Stimulated activated CD4-positive, alpha-beta T cell treated with anti-CD3 and anti-CD28 coated beads, Interleukin-12 subunit alpha, Interleukin-12 subunit beta, amount 100 ng/mL, for 24 hours (primary cell): ENCODE measurements around the gene GRAP.
"Not testable (repeated sequence)": the region's sequence is repeated elsewhere in the genome, so short reads cannot be mapped to it uniquely, and the experiment has no call there.

ENCODE experiments used
- DNase-seq, 2 experiments: peaks; one replicate each; pipeline ENCODE4 v3.0.0-alpha.2; 2020; ENCODE audit warnings: low read depth in 2 of 2

Gene GRAP

DNA sequence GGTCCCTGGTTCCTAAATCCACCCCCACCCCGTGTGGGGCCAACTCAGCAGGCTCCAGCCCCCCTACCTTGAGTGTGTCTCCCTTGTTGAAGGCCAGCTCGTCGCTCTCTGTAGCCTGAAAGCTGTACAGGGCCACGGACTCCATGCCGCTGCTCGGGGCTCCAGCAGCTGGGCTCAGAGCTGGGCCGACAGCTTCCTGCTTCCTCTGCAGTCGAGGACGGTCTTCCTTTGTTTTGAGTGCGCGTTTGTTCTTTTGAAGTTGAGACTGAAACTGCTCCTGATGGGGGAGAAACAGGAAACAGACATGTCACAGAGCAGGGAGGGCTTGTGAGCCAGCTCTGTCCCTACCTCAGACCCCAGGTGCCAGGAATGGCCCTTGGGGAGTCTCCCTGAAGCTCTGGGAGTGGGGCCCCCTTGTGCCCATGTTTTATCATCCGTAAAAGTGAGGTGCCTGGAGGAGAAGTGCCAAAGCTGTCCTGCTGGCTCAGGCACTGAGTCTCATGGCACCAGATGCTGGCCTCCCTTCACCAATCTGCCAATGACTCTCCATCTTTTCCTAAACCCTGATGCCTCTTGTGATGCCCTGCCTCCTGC lies at the start of gene GRAP:
TSS of gene GRAP (minus strand) at position 176 of the 594 bp plus-strand sequence. CDS start at position 145, 31 bp downstream.
- not testable (repeated sequence) for DNase-seq

DNA sequence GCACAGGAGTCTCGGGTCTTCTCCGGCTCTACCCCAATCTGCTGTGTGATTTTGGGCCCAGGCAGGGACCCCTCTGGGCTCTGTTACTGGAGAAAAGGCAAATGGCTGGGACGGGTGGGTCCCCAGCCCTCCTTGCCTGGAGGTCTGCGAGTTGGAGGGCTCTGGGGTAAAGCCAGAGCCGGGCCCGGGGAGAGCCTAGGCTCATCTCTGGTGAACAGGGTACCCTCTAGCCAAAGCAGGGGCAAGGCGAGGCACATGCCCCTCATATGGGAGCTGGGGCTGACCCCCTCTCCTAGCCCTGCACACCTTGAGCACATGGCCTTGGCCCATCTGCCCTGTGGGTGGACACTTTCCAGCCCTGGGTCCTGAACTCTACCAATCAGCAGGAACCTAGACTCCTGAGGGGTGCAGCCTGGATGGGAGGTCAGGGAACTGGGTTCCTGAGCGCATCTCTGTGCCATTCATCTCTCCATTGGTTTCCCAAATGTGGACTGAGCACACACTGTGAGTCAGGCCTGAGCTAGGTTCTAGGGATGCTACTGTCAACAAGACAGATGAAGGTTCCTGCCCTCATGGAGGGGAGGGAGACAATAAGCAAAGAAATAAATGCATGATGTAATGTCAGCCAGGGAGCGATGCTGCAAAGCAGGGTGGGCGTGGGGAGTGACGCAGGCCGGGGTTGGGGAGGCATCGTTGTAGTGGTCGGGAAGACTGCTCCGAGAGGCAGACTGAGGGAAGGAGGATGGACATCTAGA lies 47.1 kb upstream of the GRAP start:
- not testable (repeated sequence) for DNase-seq

DNA sequence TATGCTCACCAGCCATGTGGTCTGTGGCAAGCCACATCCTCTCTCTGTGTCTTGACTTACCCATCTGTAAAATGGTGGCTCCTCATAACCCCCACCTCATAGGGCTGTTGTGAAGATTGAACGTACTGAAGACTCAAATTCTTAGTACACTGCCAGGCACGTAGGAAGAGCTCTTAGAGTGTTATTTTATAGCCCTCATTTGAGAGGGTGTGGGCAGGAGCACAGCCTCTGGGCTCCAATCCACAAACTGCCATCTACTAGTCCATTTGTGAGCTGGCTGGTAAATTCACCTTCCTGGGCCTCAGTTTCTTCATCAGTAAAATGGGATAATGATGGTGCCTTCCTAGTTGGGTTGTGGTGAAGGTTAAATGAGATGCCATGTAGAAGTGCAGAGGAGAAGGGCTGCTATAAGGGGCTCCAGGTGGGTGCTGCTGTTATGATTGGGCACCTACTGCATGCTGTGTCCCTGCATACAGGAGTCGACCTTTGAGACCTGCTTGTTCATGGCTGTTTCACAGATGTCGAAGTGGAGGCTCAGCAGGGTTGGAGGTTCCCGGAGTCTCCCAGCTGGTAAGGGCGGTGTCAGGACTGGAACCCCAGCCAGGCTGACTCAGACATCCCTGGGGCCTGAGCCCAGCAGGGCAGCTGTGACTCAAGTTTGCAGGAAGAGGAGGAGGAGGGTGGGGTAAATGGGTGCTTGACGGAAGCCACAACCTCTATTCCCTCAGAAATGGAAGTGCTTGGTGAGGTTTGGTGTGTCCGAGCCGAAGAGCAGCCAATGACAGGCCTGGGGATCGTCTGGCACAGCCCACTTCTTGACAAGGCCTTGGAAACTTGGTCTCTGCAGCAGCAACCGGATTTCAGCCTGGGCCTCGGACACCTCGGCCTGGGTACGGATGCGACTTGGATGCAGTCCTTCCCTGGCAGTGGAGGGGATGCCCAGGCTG lies 46.3 kb upstream of the GRAP start:
- DNase-seq: not testable (repeated sequence)

DNA sequence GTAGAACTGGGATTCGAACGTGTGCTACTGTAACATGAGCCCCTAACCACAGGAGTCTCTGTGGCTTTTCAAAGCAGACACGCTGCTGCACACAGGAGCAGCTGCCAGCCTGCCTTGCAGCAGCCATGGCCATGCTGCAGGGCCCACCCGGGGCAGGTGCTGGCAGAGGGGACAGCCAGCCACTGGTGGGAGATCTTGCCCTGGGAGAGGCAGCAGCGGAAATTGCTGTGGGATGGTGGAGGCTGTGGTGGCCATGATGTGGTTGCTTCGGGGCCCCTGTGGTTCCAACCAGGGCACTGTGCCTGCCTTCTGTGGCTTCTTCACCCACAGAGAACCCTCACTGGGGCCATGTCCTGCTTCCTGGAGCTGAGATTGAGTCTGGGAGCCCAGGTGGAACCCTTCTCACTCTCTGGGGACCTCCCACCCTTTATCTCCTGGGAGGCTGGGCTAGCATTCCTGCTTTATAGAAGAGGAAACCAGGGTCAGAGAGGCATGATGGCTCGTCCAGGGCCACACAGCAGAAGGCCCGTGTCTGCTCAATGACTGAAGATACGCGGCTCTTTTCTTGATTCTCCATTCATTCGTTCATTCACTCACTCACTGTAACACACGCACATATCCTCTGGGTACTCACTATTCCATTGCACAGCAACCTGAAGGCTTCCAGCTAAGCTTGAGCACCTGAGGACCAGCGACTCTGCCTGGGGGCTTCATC lies 43.5 kb upstream of the GRAP start:
- not testable (repeated sequence) for DNase-seq

DNA sequence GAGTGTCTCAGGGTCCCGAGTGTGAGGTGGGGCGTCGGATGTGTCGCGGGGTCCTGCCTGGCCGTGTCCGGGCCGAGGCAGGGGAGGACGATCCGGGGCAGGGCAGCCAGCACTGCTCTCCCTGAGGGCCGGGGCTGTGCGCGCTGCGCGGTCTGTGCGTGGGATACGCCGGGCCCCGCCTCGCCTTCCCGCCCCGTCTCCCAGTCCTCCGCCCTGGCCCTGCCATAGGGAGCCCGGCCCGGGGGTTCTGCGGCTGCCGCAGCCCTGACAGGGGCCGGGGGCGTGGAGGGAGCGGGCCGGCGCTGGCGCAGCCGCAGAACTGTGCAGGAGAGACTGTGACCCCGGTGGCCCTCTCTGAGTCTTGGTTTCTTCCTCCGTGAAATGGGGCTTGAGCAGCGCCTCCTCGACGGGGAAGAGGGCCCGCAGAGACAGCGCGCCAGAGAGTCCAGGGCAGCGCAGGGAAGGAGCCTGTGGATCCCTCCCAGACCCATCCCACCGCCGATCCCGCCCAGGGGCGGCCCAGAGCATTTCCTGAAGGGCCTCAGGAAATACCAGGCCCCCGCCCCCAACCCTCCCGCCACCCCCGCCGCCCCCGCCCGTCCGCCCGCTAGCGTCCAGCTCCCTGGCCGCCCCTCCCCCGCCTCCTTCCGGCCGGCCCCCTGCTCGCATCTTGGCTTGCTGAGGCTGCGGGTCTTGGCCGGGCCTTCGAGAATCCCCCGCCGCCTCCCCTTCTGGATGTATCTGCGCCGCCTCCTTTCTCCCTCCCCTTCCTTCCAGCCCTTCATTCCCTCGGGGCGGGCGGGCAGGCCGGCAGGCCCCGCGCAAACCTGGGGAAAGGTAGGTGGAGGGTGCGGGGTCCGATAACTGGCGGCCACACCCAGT lies 42.3 kb upstream of the GRAP start:
- DNase-seq: not testable (repeated sequence)

DNA sequence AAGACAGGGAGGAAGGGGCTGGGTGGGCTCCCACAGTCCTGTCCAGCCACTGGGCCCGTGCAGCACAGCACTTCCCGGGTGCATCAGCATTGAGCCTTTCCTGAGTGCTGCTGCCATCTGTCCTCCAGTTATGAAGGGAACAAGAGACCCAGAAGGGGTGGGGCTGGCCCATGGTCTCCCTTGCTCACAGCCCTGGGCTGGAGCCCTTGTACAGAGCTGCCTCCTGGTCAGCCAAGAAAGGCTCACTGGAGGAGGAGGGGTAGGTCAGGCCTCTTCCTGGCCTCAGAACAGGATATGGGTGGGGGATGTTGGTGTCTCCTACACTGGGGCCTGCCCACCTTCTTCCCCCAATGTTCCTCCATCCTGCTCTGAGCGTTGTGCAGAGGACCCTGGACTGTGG lies 30.6 kb upstream of the GRAP start:
- DNase-seq: not testable (repeated sequence)

DNA sequence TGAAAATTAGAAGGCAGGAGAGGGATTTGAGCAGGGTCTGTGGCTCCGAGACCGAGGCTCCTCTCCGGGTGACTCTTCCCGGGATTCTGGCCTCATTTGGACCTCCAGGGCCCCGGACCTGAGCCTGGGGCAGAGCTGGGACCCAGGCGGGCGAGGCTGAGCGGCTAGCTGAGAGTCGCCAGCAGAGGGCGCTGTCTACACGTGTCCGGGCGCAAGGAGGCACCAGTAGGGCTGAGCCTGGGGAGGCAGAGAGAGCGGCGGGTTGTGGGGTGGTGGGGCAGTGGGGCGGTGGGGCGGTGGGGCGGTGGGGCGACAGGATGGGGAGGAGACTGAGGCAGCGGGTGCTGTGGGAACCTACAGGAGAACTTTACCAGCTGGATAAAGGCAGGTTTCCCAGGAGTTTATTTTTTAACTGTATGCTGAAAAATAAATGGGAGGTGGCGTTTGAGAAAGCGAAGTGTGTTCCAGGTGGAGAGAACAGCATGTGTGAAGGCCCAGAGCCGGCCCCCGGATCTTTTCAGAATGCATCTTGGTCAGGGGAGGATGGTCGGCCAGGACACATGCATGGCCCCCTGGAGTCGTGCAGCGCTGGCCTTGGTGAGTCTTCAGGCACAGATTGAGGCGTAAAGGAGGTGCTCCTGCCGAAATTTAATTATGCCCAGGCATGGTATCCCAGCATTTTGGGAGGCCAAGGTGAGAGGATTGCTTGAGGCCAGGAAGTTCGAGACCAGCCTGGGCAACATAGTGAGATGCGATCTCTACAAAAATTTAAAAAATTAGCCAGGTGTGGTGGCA lies 29.8 kb upstream of the GRAP start:
- peak in 1 of 2 experiments; percentile 22 for DNase-seq

DNA sequence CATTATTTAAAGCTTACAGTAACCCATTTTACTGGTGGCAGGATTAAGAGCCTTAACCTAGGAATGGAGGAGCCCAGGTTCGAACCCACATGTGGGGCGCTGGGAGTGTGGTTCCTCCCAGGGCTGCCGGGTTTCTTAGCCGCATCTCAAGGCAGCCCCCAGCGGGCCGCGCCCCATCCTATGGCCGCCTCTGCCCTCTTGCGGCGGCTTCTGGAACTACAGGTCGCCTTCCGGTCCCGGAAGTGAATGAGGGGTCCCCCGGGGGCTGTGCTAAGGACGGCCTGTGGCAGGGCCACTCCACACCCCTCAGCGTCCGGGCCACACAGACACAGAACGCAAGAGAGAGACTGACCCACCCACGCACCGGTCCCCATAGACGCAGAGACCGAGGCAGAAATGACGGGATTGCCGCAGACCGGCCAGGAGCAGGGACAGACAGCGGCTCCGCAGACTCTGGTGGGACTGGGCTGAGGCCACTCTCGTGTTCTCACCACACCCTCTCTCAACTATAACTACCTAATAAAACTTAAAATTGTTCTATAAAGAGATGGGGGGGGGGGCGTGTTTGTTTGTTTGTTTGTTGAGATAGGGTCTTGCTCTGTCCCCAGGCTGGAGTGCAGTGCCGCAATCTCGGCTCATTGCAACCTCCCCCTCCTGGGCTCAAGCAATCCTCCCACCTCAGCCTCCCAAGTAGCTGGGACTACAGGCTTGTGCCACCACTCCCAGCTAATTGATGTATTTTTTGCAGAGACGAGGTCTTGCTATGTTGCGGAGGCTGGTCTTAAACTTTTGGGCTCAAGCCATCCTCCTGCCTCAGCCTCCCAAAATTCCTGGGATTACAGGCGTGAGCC lies 23.8 kb upstream of the GRAP start:
- not testable (repeated sequence) for DNase-seq

DNA sequence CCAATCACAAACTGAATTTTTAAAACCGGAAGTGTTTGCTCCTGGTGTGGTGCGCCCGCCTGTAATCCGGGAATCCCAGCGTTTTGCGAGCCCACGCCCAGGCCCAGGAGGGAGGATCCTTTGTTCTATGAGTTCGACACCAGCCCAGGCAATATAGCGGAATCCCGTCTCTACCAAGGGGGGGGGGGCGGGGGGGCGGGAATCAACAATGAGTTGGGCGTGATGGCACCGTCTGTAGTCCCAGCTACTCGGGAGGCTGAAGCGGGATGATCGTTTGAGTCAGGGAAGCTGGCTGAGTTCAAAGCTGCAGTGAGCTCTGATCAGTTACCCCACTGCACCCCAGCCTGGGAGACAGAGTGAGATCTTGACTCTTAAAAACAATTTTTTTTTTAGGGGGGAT lies 17.6 kb upstream of the GRAP start:
- not testable (repeated sequence) for DNase-seq

DNA sequence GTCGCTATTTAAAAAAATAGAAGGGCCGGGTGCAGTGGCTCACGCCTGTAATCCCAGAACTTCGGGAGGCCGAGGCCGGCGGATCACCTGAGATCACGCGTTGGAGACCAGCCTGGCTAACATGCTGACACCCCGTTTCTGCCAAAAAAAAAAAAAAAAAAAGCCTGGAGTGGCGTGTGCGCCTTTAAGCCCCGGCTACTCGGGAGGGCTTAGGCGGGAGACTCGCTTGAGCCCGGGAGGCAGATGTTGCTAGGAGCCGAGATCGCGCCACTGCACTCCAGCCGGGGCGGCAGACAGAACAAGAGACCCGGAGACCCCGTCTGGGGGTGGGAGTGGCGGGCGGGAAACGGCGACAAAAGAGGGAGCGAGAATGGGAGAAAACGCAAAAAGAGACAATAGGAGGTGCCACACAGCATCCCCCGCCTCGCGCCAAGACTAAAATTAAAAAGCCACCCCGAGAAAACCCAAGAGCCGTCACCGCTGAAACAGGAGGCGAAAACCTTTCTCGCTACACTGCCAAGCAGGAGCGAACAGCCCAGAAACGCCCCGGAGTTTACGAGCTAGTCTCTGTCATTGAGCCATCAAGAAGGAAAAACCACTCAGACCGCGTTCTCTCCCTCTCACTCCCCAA lies 16.7 kb upstream of the GRAP start:
- DNase-seq: peak; percentile 67 to 75

DNA sequence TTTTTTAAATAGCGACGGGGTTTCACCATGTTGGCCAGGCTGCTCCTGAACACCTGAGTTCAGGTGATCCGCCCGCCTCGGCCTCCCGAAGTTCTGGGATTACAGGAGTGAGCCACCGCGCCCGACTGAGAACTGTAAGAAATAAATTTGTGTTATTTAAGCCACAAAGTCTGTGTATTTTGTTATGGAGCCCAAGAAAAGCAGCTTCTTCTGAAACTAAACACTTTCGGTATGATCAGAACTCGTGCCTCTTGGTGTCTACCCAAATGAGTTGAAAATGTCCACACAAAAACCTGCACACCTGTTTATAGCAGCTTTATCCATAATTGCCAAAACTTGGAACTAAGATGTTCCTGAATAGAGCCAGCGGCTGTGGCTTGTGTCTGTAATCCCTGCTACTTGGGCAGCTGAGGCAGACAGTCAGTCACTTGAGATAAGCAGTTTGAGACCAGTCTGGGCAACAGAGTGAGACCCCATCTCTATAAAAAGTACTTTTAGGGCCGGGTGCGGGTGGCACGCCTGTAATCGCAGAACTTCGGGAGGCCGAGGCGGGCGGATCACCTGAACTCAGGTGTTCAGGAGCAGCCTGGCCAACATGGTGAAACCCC lies 16.1 kb upstream of the GRAP start:
- not testable (repeated sequence) for DNase-seq

DNA sequence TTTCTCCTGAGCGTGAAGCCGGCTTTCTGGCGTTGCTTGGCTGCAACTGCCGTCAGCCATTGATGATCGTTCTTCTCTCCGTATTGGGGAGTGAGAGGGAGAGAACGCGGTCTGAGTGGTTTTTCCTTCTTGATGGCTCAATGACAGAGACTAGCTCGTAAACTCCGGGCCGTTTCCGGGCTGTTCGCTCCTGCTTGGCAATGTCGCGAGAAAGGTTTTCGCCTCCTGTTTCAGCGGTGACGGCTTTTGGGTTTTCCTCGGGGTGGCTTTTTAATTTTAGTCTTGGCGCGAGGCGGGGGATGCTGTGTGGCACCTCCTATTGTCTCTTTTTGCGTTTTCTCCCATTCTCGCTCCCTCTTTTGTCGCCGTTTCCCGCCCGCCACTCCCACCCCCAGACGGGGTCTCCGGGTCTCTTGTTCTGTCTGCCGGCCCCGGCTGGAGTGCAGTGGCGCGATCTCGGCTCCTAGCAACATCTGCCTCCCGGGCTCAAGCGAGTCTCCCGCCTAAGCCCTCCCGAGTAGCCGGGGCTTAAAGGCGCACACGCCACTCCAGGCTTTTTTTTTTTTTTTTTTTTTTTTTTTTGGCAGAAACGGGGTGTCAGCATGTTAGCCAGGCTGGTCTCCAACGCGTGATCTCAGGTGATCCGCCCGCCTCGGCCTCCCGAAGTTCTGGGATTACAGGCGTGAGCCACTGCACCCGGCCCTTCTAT lies 15.4 kb upstream of the GRAP start:
- not testable (repeated sequence) for DNase-seq

DNA sequence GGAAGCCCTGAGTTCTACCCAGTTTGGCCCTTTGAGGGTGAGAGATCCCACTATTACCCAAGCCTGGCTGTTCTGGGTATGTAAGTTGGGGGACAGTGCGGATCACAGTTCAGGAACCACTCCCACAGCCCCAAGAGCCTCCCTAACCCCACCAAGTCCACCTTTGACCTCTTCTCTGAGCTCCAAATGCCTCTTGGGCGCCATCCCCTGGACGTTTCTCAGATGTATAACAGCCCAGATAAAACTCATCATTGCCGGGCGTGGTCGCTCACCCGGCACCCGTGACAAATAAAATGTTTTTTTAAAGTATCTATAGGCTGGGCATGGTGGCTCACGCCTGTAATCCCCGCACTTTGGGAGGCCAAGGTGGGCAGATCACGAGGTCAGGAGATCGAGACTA lies 8.7 kb upstream of the GRAP start:
- not testable (repeated sequence) for DNase-seq

DNA sequence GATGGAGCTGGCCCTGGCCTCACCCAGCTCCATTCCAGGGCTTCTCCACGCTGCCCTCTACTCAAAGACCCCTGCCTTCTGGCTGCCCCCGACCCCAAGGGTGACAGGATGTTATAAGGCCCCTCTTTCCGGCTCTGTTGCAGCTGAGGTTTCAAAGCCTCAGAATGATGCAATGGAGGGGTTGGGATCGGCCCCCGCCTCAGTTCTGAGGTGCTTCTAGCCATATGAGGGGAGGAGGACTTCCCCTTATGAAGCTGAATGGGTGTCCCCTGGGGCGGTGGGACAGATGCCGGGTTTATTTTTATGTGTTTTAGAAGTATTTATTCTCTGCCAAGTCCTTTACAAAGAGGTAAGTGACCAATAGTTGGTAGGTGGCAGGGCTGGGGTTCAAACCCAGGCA lies 2.1 kb upstream of the GRAP start:
- not testable (repeated sequence) for DNase-seq

DNA sequence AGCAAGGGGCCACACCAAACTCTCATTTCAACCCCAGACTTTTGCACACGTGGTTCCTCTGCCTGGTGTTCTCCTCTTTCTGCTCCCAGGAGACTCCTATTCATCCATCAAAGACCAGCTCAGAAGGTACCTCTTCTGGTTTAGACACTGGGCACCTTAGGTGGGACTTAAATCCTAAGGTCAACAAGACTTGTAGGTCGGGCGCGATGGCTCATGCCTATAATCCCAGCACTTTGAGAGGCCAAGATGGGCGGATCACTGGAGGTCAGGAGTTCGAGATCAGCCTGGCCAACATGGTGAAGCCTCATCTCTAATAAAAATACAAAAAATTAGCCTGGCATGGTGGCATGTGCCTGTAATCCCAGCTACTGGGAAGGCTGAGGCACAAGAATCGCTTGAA lies 753 bp upstream of the GRAP start:
- not testable (repeated sequence) for DNase-seq

DNA sequence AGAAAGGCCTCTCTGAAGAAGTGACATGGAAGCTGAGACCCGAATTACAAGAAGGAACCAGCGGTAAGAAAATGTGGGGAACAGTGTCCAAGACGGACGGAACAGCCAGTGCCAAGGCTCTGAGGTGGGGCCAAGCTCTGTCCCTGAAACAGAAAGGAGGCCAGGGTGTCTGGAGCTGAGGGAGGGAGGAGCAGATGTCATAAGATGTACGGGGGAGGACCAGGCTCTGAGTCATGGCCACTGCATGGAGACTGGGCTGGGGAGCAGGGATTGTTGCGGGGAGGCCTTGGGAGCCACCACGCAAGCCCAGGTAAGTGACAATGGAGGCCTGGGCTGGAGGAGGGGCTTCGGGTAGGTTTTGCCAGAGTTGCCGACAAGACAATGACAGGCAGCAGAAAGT lies 2.1 kb downstream of the GRAP start:
- not testable (repeated sequence) for DNase-seq

DNA sequence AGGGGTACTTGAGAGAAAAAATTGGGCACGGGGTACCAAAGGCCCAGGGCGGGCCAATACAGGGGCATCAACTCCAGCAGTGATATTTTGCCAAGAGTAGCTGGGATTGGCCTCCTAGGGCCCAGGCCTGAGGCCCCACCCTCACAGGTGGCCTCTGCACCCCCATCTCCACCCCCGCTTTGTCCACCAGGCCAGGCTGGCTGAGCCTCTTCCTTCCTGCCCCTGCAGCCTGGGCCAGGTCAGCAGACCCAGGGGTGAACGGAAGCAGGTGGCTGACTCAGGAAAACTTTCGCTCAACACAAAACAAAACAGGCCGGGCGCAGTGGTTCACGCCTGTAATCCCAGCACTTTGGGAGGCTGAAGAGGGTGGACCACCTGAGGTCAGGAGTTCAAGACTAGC lies 3.7 kb downstream of the GRAP start:
- DNase-seq: not testable (repeated sequence)
